ENCODE measurements around the gene RASAL1. TPM values are rescaled to one million over a fixed set of nuclear protein-coding genes. Genes with fewer than 3 reads are reported as not detected.

The RASAL1 gene
- total RNA-seq, 1 experiment from 2014 or later: not detected

GRCh38 chr12:113106361-113106760 is 29.2 kb downstream of the RASAL1 start:
- H3K27me3 ChIP-seq (replicated peaks; ENCODE audit: control insufficient read depth, insufficient read depth, low read length): no peaks in the 10 kb centered on the region
- TF ChIP-seq, protein P1, sequence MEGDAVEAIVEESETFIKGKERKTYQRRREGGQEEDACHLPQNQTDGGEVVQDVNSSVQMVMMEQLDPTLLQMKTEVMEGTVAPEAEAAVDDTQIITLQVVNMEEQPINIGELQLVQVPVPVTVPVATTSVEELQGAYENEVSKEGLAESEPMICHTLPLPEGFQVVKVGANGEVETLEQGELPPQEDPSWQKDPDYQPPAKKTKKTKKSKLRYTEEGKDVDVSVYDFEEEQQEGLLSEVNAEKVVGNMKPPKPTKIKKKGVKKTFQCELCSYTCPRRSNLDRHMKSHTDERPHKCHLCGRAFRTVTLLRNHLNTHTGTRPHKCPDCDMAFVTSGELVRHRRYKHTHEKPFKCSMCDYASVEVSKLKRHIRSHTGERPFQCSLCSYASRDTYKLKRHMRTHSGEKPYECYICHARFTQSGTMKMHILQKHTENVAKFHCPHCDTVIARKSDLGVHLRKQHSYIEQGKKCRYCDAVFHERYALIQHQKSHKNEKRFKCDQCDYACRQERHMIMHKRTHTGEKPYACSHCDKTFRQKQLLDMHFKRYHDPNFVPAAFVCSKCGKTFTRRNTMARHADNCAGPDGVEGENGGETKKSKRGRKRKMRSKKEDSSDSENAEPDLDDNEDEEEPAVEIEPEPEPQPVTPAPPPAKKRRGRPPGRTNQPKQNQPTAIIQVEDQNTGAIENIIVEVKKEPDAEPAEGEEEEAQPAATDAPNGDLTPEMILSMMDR (IDR thresholded peaks at IDR 0.05; ENCODE audit: insufficient read depth in 1 of 2, low read depth in 1 of 2, low read length in 1 of 2, severe bottlenecking in 1 of 2, unreplicated experiment in 1 of 2): no peak
- H3K27me3 Mint-ChIP-seq (ENCODE audit: insufficient read depth, unreplicated experiment): peaks cover 4% of the 10 kb centered on the region
- no peak overlapping the region for H3K4me3 ChIP-seq (ENCODE audit: low read depth, low read length)
- no peaks in the 10 kb centered on the region for H3K9me3 Mint-ChIP-seq (ENCODE audit: unreplicated experiment)
- intact Hi-C loops (cut with micrococcal nuclease; ENCODE audit: unreplicated experiment): no loop called here
- H3K4me3 Mint-ChIP-seq (ENCODE audit: unreplicated experiment): no peak overlapping the region
- POLR2A ChIA-PET: no interaction called here
- H3K9me3 ChIP-seq: no peaks in the 10 kb centered on the region
- CTCF ChIA-PET: interaction anchor here (1.4 kb wide), 1 partner anchor 47 kb away, joined by 3 read pairs; no protein-coding TSS in a partner anchor
- no peaks in the 10 kb centered on the region for H3K36me3 Mint-ChIP-seq (ENCODE audit: insufficient read depth, unreplicated experiment)
- H3K36me3 ChIP-seq (ENCODE audit: control insufficient read depth, insufficient read depth, low read length): no peaks in the 10 kb centered on the region
- no peaks in the 10 kb centered on the region for H3K4me1 Mint-ChIP-seq (ENCODE audit: low read depth, unreplicated experiment)
- BruUV-seq (replicated peaks): no TSS peak
- DNase-seq: no peak
- no peak overlapping the region for H3K27ac Mint-ChIP-seq (ENCODE audit: unreplicated experiment)
- no peaks in the 10 kb centered on the region for H3K4me1 ChIP-seq

DNA sequence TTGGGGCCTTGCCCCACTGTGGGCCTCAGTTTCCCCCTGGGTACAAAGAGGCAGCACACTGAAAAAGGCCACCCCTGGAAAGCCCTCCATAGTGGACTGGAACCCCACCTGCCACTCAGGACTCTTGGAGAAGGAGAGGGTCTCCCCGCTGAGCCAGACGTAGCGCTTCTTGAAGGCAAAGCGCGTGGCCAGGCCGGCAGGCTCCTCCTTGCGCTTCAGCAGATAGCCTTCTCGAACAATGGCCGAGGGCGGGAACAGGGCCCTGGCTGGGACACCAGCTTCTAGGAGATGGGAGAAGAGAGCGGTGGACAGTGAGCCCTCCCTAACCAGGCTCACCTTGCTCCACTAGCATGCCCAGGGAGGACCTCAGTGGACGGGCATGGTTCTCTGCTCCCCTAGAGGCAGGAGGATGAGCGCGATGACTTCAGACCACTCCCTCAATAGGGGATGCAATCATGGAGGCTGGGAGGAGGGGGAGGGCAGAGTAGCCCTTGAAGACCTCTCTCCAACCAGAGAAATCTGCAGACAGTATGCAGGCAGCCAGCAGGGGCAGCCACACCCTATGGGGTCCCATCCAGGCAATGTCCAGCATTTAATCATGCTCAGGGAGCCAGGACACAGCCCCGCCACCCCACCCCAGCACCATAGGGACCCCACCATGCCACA is 29.8 kb downstream of the RASAL1 start:
- ChIA-PET POLR2A (no interaction called here), CTCF (no interaction called here)
- TF ChIP-seq, protein P1 (IDR thresholded peaks at IDR 0.05; ENCODE audit: insufficient read depth in 1 of 2, low read depth in 1 of 2, low read length in 1 of 2, severe bottlenecking in 1 of 2, unreplicated experiment in 1 of 2): no peak
- no peaks in the 10 kb centered on the region for H3K4me1 ChIP-seq
- intact Hi-C loops (cut with micrococcal nuclease; ENCODE audit: unreplicated experiment): no loop called here
- Mint-ChIP-seq H3K4me1 (ENCODE audit: low read depth, unreplicated experiment) (no peaks in the 10 kb centered on the region), H3K4me3 (ENCODE audit: unreplicated experiment) (no peak overlapping the region), H3K27me3 (ENCODE audit: insufficient read depth, unreplicated experiment) (peaks cover 4% of the 10 kb centered on the region), H3K36me3 (ENCODE audit: insufficient read depth, unreplicated experiment) (no peaks in the 10 kb centered on the region), H3K9me3 (ENCODE audit: unreplicated experiment) (no peaks in the 10 kb centered on the region), H3K27ac (ENCODE audit: unreplicated experiment) (no peak overlapping the region)
- no peaks in the 10 kb centered on the region for H3K36me3 ChIP-seq (ENCODE audit: control insufficient read depth, insufficient read depth, low read length)
- no peak overlapping the region for H3K4me3 ChIP-seq (ENCODE audit: low read depth, low read length)
- no TSS peak for BruUV-seq (replicated peaks)
- no peaks in the 10 kb centered on the region; the same call in 1 of the 2 replicates for H3K27me3 ChIP-seq (replicated peaks; ENCODE audit: control insufficient read depth, insufficient read depth, low read length)
- no peaks in the 10 kb centered on the region for H3K9me3 ChIP-seq
- DNase-seq: no peak

DNA sequence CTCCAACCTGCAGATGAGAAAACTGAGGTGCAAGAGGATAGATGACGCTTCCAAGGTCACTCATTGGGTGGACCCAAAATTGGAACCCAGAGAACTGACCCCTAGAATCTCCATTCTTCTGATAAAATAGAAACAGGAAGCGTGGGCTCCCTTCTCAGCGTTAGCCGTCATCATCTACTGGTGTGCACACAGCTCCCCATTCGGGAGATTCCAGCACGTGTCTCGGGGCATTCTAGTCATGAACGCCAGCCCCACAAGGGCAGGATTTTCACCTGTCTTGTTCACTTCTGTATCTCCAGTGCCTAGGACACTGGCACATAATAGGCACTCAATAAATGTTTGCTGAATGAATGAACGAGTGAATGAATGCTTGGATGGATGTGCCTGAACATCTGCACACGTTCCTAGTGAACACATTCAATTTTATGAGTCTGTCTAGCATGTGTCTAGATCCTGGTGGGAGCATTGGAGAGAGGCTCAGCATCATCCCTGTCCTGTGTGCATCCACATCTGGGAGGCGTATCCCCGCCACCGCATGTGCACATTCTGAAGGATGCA is 30.5 kb downstream of the RASAL1 start:
- H3K36me3 ChIP-seq (ENCODE audit: control insufficient read depth, insufficient read depth, low read length): no peaks in the 10 kb centered on the region
- no TSS peak for BruUV-seq (replicated peaks)
- TF ChIP-seq, protein P1 (IDR thresholded peaks at IDR 0.05; ENCODE audit: insufficient read depth in 1 of 2, low read depth in 1 of 2, low read length in 1 of 2, severe bottlenecking in 1 of 2, unreplicated experiment in 1 of 2): no peak
- H3K36me3 Mint-ChIP-seq (ENCODE audit: insufficient read depth, unreplicated experiment): no peaks in the 10 kb centered on the region
- no peaks in the 10 kb centered on the region for H3K4me1 ChIP-seq
- H3K27me3 Mint-ChIP-seq (ENCODE audit: insufficient read depth, unreplicated experiment): peaks cover 4% of the 10 kb centered on the region
- DNase-seq: no peak
- H3K27me3 ChIP-seq (replicated peaks; ENCODE audit: control insufficient read depth, insufficient read depth, low read length): no peaks in the 10 kb centered on the region; the same call in 1 of the 2 replicates
- intact Hi-C loops (cut with micrococcal nuclease; ENCODE audit: unreplicated experiment): no loop called here
- ChIA-PET CTCF (no interaction called here), POLR2A (no interaction called here)
- H3K4me3 Mint-ChIP-seq (ENCODE audit: unreplicated experiment): no peak overlapping the region
- no peak overlapping the region for H3K4me3 ChIP-seq (ENCODE audit: low read depth, low read length)
- H3K27ac Mint-ChIP-seq (ENCODE audit: unreplicated experiment): no peak overlapping the region
- no peaks in the 10 kb centered on the region for H3K9me3 Mint-ChIP-seq (ENCODE audit: unreplicated experiment)
- H3K4me1 Mint-ChIP-seq (ENCODE audit: low read depth, unreplicated experiment): no peaks in the 10 kb centered on the region
- H3K9me3 ChIP-seq: no peaks in the 10 kb centered on the region

Data from Caco-2 (cell line).